H1 (cell line): ENCODE data around the gene MSN. TPM values are rescaled to one million over a fixed set of nuclear protein-coding genes. Genes with fewer than 3 reads are reported as not detected.

Experiments used
- CTCF ChIA-PET: fragments of 300-600 bp; sonication (Branson Sonifier 250); formaldehyde crosslinking; loops from one replicate; lab custom pipeline; 2021; ENCODE audit not compliant: partially characterized antibody; lab: Charles Lee
- POLR2A ChIA-PET: fragments of 300-600 bp; sonication (Branson Sonifier 250); formaldehyde crosslinking; loops from one replicate; lab custom pipeline; 2021; ENCODE audit warnings: inconsistent platforms; ENCODE audit not compliant: partially characterized antibody; lab: Charles Lee
- DNase-seq, 2 experiments: peaks; one replicate each; pipeline versions ENCODE4 v3.0.0 to v3.0.0-alpha.2; 2010 to 2022; ENCODE audit warnings: low spot score in 2 of 2, low read depth in 1 of 2, mixed read lengths in 1 of 2
- FAIRE-seq: peaks from 2 replicates; lab custom pipeline; 2011; peaks lifted over from hg19 to GRCh38; lab: Jason Lieb, UNC
- H2AFZ ChIP-seq: 2 replicates; pipeline ENCODE4 v1.8.1; 2012; ENCODE audit warnings: low read length, inconsistent platforms
- H2AK5ac ChIP-seq: 2 replicates; pipeline ENCODE4 v1.6.1; 2013; ENCODE audit warnings: low read depth, low read length
- H2BK120ac ChIP-seq: replicated peaks from 2 replicates; pipeline ENCODE3; 2013; ENCODE audit warnings: low read depth, low read length, inconsistent platforms
- H2BK12ac ChIP-seq: 2 replicates; pipeline ENCODE4 v1.6.1; 2013; ENCODE audit warnings: low read depth, low read length
- H2BK15ac ChIP-seq: 2 replicates; pipeline ENCODE4 v1.6.1; 2013; ENCODE audit warnings: low read length
- H2BK20ac ChIP-seq: 2 replicates; pipeline ENCODE4 v1.6.1; 2013; ENCODE audit warnings: low read length
- H2BK5ac ChIP-seq: 2 replicates; pipeline ENCODE4 v1.6.1; 2013; ENCODE audit warnings: low read depth, low read length
- H3K14ac ChIP-seq: 2 replicates; pipeline ENCODE4 v1.6.1; 2013; ENCODE audit warnings: inconsistent platforms; ENCODE audit not compliant: insufficient read length
- H3K18ac ChIP-seq: 2 replicates; pipeline ENCODE4 v1.6.1; 2013; ENCODE audit warnings: low read length; ENCODE audit errors: extremely low read depth
- H3K23ac ChIP-seq: 2 replicates; pipeline ENCODE4 v1.6.1; 2013; ENCODE audit warnings: inconsistent platforms; ENCODE audit not compliant: insufficient read length
- H3K23me2 ChIP-seq: 2 replicates; pipeline ENCODE4 v1.6.1; 2013; ENCODE audit warnings: low read depth, low read length
- H3K27ac ChIP-seq: 2 replicates; pipeline ENCODE4 v1.6.1; 2011; ENCODE audit warnings: low read depth, low read length, inconsistent platforms
- H3K27me3 ChIP-seq, 4 experiments: replicated peaks in 1 of 4; 1 replicate in 1 of 4; 2 replicates in 3 of 4; pipeline versions ENCODE4 v1.6.1 to v1.8.1; 2011 to 2013; ENCODE audit warnings: low read length in 3 of 4, mild to moderate bottlenecking in 3 of 4, inconsistent platforms in 2 of 4, mixed read lengths in 2 of 4, moderate library complexity in 1 of 4; ENCODE audit not compliant: control insufficient read depth in 3 of 4, insufficient read depth in 3 of 4; ENCODE audit errors: extremely low read depth in 1 of 4
- H3K36me3 ChIP-seq, 4 experiments: 2 replicates each; pipeline versions ENCODE4 v1.6.1 to v1.8.1; 2011 to 2013; ENCODE audit warnings: mild to moderate bottlenecking in 4 of 4, low read length in 3 of 4, moderate library complexity in 2 of 4, control low read depth in 1 of 4, inconsistent platforms in 1 of 4; ENCODE audit not compliant: insufficient read depth in 4 of 4, control insufficient read depth in 2 of 4
- H3K4ac ChIP-seq: replicated peaks from 2 replicates; pipeline ENCODE3; 2013; ENCODE audit warnings: low read length, low read depth, mixed read lengths, inconsistent platforms; ENCODE audit not compliant: insufficient read length
- H3K4me1 ChIP-seq, 4 experiments: replicated peaks in 1 of 4; 1 replicate in 1 of 4; 2 replicates in 3 of 4; pipeline versions ENCODE4 v1.6.1 to v1.8.1; 2011 to 2013; ENCODE audit warnings: low read length in 3 of 4, inconsistent platforms in 2 of 4, mixed read lengths in 1 of 4; ENCODE audit not compliant: insufficient read depth in 4 of 4, control insufficient read depth in 3 of 4
- H3K4me2 ChIP-seq, 2 experiments: 2 replicates each; pipeline versions ENCODE4 v1.6.1 to v1.8.1; 2011 to 2013; ENCODE audit warnings: low read depth in 2 of 2, low read length in 2 of 2, control low read depth in 1 of 2, inconsistent platforms in 1 of 2, mild to moderate bottlenecking in 1 of 2; ENCODE audit not compliant: insufficient read depth in 1 of 2
- H3K4me3 ChIP-seq, 4 experiments: fragments of 200-600, 300-600 bp in 1 of 4; sonication (generic), shearing (Covaris generic), sonication (Bioruptor Twin) in 1 of 4; 2 replicates each; pipeline versions ENCODE4 v1.5.1 to v1.8.1; 2011 to 2016; ENCODE audit warnings: low read length in 4 of 4, low read depth in 3 of 4, control low read depth in 2 of 4, inconsistent platforms in 2 of 4, mild to moderate bottlenecking in 2 of 4, mixed read lengths in 1 of 4, moderate library complexity in 1 of 4; ENCODE audit not compliant: insufficient read depth in 2 of 4; ENCODE audit errors: extremely low read depth in 1 of 4
- H3K56ac ChIP-seq: replicated peaks from 2 replicates; pipeline ENCODE3; 2013; ENCODE audit warnings: low read depth, mild to moderate bottlenecking, mixed read lengths, low read length, inconsistent platforms; ENCODE audit not compliant: insufficient read length
- H3K79me1 ChIP-seq: 2 replicates; pipeline ENCODE4 v1.6.1; 2013; ENCODE audit warnings: low read depth, low read length, control low read depth
- H3K79me2 ChIP-seq, 2 experiments: 2 replicates each; pipeline versions ENCODE4 v1.6.1 to v1.8.1; 2012 to 2013; ENCODE audit warnings: low read length in 2 of 2, mild to moderate bottlenecking in 2 of 2, inconsistent platforms in 1 of 2; ENCODE audit not compliant: insufficient read depth in 2 of 2, control insufficient read depth in 1 of 2
- H3K9ac ChIP-seq, 4 experiments: replicated peaks in 1 of 4; 1 replicate in 1 of 4; 2 replicates in 3 of 4; pipeline versions ENCODE4 v1.6.1 to v1.8.1; 2011 to 2013; ENCODE audit warnings: low read depth in 3 of 4, low read length in 3 of 4, control low read depth in 2 of 4, mild to moderate bottlenecking in 2 of 4, moderate library complexity in 2 of 4, inconsistent platforms in 1 of 4; ENCODE audit errors: extremely low read depth in 1 of 4
- H3K9me3 ChIP-seq, 2 experiments: 2 replicates each; pipeline versions ENCODE4 v1.6.1 to v1.8.1; 2012 to 2013; ENCODE audit warnings: mild to moderate bottlenecking in 2 of 2, moderate library complexity in 2 of 2, control low read depth in 1 of 2, inconsistent platforms in 1 of 2, low read depth in 1 of 2, low read length in 1 of 2, mixed read lengths in 1 of 2; ENCODE audit not compliant: insufficient read depth in 2 of 2
- H4K20me1 ChIP-seq, 2 experiments: replicated peaks in 1 of 2; 2 replicates each; pipeline versions ENCODE3 to v1.8.1; 2011 to 2013; ENCODE audit warnings: inconsistent platforms in 2 of 2, low read length in 2 of 2, mild to moderate bottlenecking in 1 of 2; ENCODE audit not compliant: insufficient read depth in 2 of 2, control insufficient read depth in 1 of 2
- H4K5ac ChIP-seq: 2 replicates; pipeline ENCODE4 v1.6.1; 2013; ENCODE audit warnings: low read length, low read depth, mixed read lengths, inconsistent platforms; ENCODE audit not compliant: insufficient read length
- H4K8ac ChIP-seq: 2 replicates; pipeline ENCODE4 v1.8.0; 2013; ENCODE audit warnings: mild to moderate bottlenecking, moderate library complexity, low read length, inconsistent platforms; ENCODE audit not compliant: insufficient read depth; ENCODE audit errors: extremely low read depth
- H4K91ac ChIP-seq: replicated peaks from 2 replicates; pipeline ENCODE3; 2013; ENCODE audit warnings: low read length, mixed read lengths, inconsistent platforms; ENCODE audit not compliant: insufficient read length
- BRCA1 ChIP-seq: IDR thresholded peaks from 2 replicates; pipeline ENCODE4 v1.6.1; 2012; ENCODE audit warnings: low read depth, low read length, improper control_type of control experiment
- CHD2 ChIP-seq: IDR thresholded peaks from 2 replicates; pipeline ENCODE4 v1.6.1; 2012; ENCODE audit warnings: low read length, improper control_type of control experiment
- CREB1 ChIP-seq: IDR thresholded peaks from 2 replicates; pipeline ENCODE4 v1.6.1; 2012; ENCODE audit warnings: inconsistent platforms
- JUND ChIP-seq: IDR thresholded peaks from 2 replicates; pipeline ENCODE4 v1.6.1; 2011; ENCODE audit warnings: mild to moderate bottlenecking, improper control_type of control experiment, low read length
- KDM4A ChIP-seq: IDR thresholded peaks from one replicate; pipeline ENCODE4 v1.7.1; 2012; ENCODE audit warnings: low read depth, mild to moderate bottlenecking, moderate library complexity, low read length, inconsistent platforms; ENCODE audit not compliant: severe bottlenecking
- KDM5A ChIP-seq: fragments of 200-600 bp; IDR thresholded peaks from 2 replicates; pipeline ENCODE4 v1.7.1; 2012; ENCODE audit warnings: mild to moderate bottlenecking, low read length, inconsistent platforms, mixed read lengths
- RNF2 ChIP-seq: fragments of 200-900, 300-1000 bp; sonication (generic); IDR thresholded peaks from 2 replicates; pipeline ENCODE4 v1.7.1; 2016; ENCODE audit warnings: borderline replicate concordance, low read depth, mild to moderate bottlenecking, antibody characterized with exemption, low read length; ENCODE audit not compliant: poor library complexity, severe bottlenecking; ENCODE audit errors: missing control alignments
- SAP30 ChIP-seq: fragments of 300-600 bp; sonication (generic); IDR thresholded peaks from 2 replicates; pipeline ENCODE4 v1.7.1; 2012; ENCODE audit warnings: low read length, moderate library complexity, mild to moderate bottlenecking, inconsistent platforms; ENCODE audit not compliant: insufficient read depth, insufficient replicate concordance
- SIN3A ChIP-seq, 2 experiments: IDR thresholded peaks in 1 of 2; conservative IDR thresholded peaks in 1 of 2; 2 replicates each; pipeline ENCODE4 v1.6.1; 2011 to 2012; ENCODE audit warnings: low read length in 2 of 2, improper control_type of control experiment in 1 of 2, low read depth in 1 of 2, mild to moderate bottlenecking in 1 of 2
- SP2 ChIP-seq: IDR thresholded peaks from 2 replicates; pipeline ENCODE4 v1.6.1; 2012; ENCODE audit warnings: mild to moderate bottlenecking, low read length, inconsistent platforms
- TBP ChIP-seq: IDR thresholded peaks from 2 replicates; pipeline ENCODE4 v1.6.1; 2011; ENCODE audit warnings: low read depth, low read length, improper control_type of control experiment
- YY1 ChIP-seq: IDR thresholded peaks from 2 replicates; pipeline ENCODE4 v1.6.1; 2011; ENCODE audit warnings: low read depth, mild to moderate bottlenecking, low read length
- ZNF274 ChIP-seq: IDR thresholded peaks from 2 replicates; pipeline ENCODE4 v1.7.0; 2012; ENCODE audit warnings: low read length, borderline replicate concordance; ENCODE audit errors: extremely low read depth
- WGBS, 2 experiments: shearing (Covaris generic) in 1 of 2; methylation state at CpG; one replicate each; pipeline versions ENCODE4 v1.1.6 to v1.1.7; 2013 to 2015; ENCODE audit warnings: low lambda C conversion rate in 2 of 2, mixed read lengths in 2 of 2, inconsistent platforms in 1 of 2, low coverage in 1 of 2, missing lambda C conversion rate in 1 of 2; ENCODE audit not compliant: insufficient replicate concordance in 2 of 2, insufficient coverage in 1 of 2, insufficient read length in 1 of 2; ENCODE audit errors: extremely low coverage in 1 of 2, missing lambda C conversion rate in 1 of 2; 5-methylcytosine and 5-hydroxymethylcytosine counted together
- polyA plus RNA-seq, 7 experiments: library from polyadenylated mRNA; depleted of rRNA in 3 of 7; stranded (reverse) in 5 of 7; unstranded in 2 of 7; fragments of >200 nt in 5 of 7; fragments of 200-250 nt in 2 of 7; gene quantifications; 1 replicate in 5 of 7; 2 replicates in 1 of 7; 4 replicates in 1 of 7; pipeline versions ENCODE4 v1.2.1 to v1.2.3, GENCODE V29; 2011 to 2013; ENCODE audit warnings: missing spikeins in 2 of 7, mixed read lengths in 2 of 7
- total RNA-seq: library from RNA; stranded (reverse); fragmentation: NEBNext Ultra II Directional; extraction: Animal tissue kit (Norgen Biotek cat#: 25700); gene quantifications from 2 replicates; pipeline ENCODE4 v1.2.1, GENCODE V29; 2021
- TF ChIP-seq, protein P1 (sequence below): IDR thresholded peaks from 2 replicates; pipeline ENCODE4 v1.6.1; 2011; ENCODE audit warnings: low read depth, mild to moderate bottlenecking, low read length; ENCODE audit not compliant: insufficient read depth

Gene MSN
- total and polyA plus RNA-seq, 2 of the 8 experiments (the other 6 are each of a cell fraction or from before 2014, with no cell fraction given): 112 to 133 TPM

DNA sequence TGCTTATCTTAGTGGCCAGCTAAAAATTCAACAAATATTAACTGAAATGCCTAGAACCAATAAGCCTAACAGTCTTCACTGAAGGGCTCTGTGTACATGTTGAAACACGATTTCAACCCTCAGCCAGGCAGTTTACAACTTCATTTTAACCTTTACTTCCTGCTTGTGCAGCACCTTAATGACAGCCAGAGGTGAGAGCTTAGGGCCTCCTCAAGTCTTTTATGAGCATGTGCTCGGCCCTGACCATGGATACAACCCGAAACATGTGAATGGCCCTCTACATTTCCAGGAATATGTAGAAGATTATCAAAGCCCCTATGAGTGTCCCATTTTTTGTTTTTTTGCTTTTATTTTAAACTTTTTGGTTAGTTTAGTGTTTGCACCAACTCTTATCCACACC is 88.3 kb downstream of the MSN start:
- Histone ChIP-seq H3K79me1 (no peaks in the 10 kb centered on the region), H4K91ac (no peak overlapping the region), H2AFZ (no peak overlapping the region), H3K56ac (no peak overlapping the region), H3K23me2 (no peaks in the 10 kb centered on the region), H2BK12ac (no peak overlapping the region), H3K14ac (no peak overlapping the region), H3K23ac (no peak overlapping the region), H3K36me3 (no peaks in the 10 kb centered on the region), H3K4me3 (no peak overlapping the region), H4K5ac (no peak overlapping the region), H2BK120ac (no peak overlapping the region), H2BK20ac (no peak overlapping the region), H3K27me3 (no peaks in the 10 kb centered on the region), H3K18ac (no peak overlapping the region), H2BK15ac (no peak overlapping the region), H3K79me2 (no peaks in the 10 kb centered on the region), H3K9ac (no peak overlapping the region), H4K20me1 (no peaks in the 10 kb centered on the region), H4K8ac (no peak overlapping the region), H2AK5ac (no peak overlapping the region), H3K4ac (no peak overlapping the region), H3K9me3 (peaks cover 0 to 7% of the 10 kb centered on the region in 2 experiments; a peak in 1 of 4 replicates), H2BK5ac (no peak overlapping the region), H3K27ac (no peak overlapping the region), H3K4me1 (no peaks in the 10 kb centered on the region), H3K4me2 (no peak overlapping the region)
- POLR2A ChIA-PET: no interaction called here
- FAIRE-seq: no peak
- 86% methylated on average over 3 of the region's 3 CpGs; no CpG with 5 or more reads in 1 of the 2 experiments for WGBS, 2 experiments
- TF ChIP-seq, protein P1, sequence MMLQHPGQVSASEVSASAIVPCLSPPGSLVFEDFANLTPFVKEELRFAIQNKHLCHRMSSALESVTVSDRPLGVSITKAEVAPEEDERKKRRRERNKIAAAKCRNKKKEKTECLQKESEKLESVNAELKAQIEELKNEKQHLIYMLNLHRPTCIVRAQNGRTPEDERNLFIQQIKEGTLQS: no peak
- TF ChIP-seq YY1 (no peak), JUND (no peak), KDM4A (no peak), ZNF274 (no peak), SP2 (no peak), BRCA1 (no peak), CHD2 (no peak), RNF2 (no peak), SIN3A (conservative IDR thresholded peaks at IDR 0.05 in 1 of 2, IDR thresholded peaks at IDR 0.05 in 1 of 2; ENCODE audit: low read depth in 1 of 2, low read length in 2 of 2) (no peak), SAP30 (no peak), KDM5A (no peak), TBP (no peak), CREB1 (no peak)
- CTCF ChIA-PET: no interaction called here
- no peak for DNase-seq
